HUES6 (cell line): ENCODE data around the gene ALDH3B1.

Experiments
- H3K27ac ChIP-seq: 2 replicates; pipeline ENCODE4 v1.7.0; 2013; ENCODE audit warnings: low read depth, mild to moderate bottlenecking, low read length, inconsistent platforms
- H3K27me3 ChIP-seq: 2 replicates; pipeline ENCODE4 v1.6.1; 2013; ENCODE audit warnings: low read length; ENCODE audit not compliant: control insufficient read depth, insufficient read depth
- H3K36me3 ChIP-seq: 2 replicates; pipeline ENCODE4 v1.6.1; 2013; ENCODE audit warnings: low read length; ENCODE audit not compliant: control insufficient read depth, insufficient read depth
- H3K4me1 ChIP-seq: 2 replicates; pipeline ENCODE4 v1.6.1; 2013; ENCODE audit warnings: low read length; ENCODE audit not compliant: control insufficient read depth, insufficient read depth
- H3K4me3 ChIP-seq: 2 replicates; pipeline ENCODE4 v1.5.1; 2013; ENCODE audit warnings: low read depth, low read length
- H3K9ac ChIP-seq: one replicate; pipeline ENCODE4 v1.6.1; 2013; ENCODE audit warnings: mild to moderate bottlenecking, low read length
- H3K9me3 ChIP-seq: 2 replicates; pipeline ENCODE4 v1.6.1; 2013; ENCODE audit warnings: low read depth, low read length; ENCODE audit not compliant: control insufficient read depth, insufficient read depth

Gene ALDH3B1

DNA sequence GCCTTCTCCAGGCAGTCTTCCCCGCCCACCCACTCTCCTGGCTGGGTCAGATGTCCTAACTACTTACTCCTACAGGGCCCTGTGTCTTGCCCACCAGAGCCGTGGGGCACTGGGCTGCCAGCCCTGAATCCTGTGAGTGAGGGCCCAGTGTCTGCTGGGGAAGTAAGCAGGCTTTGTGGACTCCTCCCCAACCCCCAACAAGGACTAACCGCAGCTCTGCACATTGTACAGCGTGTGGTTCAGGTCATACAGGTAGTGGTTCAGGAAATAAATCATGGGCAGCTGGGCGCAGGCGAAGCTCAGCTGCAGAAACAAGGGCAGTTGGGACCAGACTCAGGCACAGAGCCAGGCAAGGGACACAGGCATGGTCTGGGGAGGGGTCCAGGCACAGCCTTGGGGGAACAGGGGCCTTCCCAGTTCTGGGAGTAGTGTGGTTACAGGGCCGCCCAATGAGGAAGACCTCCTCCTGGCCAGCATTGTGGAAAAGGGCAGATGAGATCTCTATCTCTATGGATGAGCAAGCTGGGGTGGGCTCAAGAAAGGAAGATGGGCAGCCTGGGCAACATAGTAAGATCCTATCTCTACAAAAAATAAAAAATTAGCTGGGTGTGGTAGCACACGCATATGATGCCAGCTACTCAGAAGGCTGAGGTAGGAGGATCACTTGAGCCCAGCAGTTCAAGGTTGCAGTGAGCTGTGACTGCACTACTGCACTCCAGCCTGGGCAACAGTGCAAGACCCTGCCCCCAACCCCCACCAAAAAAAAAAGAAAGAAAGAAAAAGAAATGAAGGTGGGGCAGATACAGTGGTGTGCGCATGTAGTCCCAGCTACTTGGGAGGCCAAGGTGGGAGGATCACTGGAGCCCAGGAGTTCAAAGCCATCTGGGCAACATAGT is 11.7 kb upstream of the ALDH3B1 start:
- H3K27ac ChIP-seq, result no peak overlapping the region
- H3K9ac ChIP-seq, result no peak overlapping the region
- H3K4me3 ChIP-seq, result no peak overlapping the region
- no peaks in the 10 kb centered on the region for H3K36me3 ChIP-seq
- H3K27me3 ChIP-seq, result peaks cover 3% of the 10 kb centered on the region; the same call in 1 of the 2 replicates
- no peaks in the 10 kb centered on the region for H3K9me3 ChIP-seq
- peaks cover 12% of the 10 kb centered on the region for H3K4me1 ChIP-seq

- H3K9ac ChIP-seq, result no peak overlapping the region
- H3K9me3 ChIP-seq, result no peaks in the 10 kb centered on the region
- no peak overlapping the region for H3K27ac ChIP-seq
- peaks cover 3% of the 10 kb centered on the region; the same call in 1 of the 2 replicates for H3K27me3 ChIP-seq
- H3K36me3 ChIP-seq, result no peaks in the 10 kb centered on the region
- H3K4me1 ChIP-seq, result peaks cover 14% of the 10 kb centered on the region
- no peak overlapping the region for H3K4me3 ChIP-seq
Observed at GRCh38 chr11:67999201-67999629, 10.9 kb upstream of the ALDH3B1 start.

DNA sequence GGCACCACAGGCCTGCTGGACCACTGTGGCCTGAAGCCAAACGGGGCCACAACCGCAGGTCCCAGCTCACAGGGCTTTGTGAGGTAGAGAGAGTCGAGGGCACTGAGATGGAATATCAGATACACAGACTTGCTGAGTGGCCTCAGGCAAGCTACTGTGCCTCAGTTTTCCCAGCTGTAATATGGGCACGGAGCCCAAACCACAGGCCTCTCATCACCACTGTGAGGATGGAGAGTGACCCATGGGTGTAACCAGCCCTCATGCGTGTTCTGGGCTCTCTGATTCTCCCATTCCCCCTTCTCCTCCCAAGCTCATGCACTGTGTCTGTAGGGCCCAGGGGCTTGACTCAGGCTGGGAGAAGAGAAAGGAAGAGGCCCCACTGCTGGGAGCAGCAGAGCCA is 10.4 kb upstream of the ALDH3B1 start:
- Histone ChIP-seq H3K9me3 (no peaks in the 10 kb centered on the region), H3K4me3 (no peak overlapping the region), H3K27ac (no peak overlapping the region), H3K27me3 (peaks cover 3% of the 10 kb centered on the region; the same call in 1 of the 2 replicates), H3K4me1 (peaks cover 19% of the 10 kb centered on the region), H3K36me3 (no peaks in the 10 kb centered on the region), H3K9ac (no peak overlapping the region)

- peaks cover 3% of the 10 kb centered on the region; the same call in 1 of the 2 replicates for H3K27me3 ChIP-seq
- peaks cover 14% of the 10 kb centered on the region for H3K4me1 ChIP-seq
- H3K27ac ChIP-seq, result no peak overlapping the region
- H3K36me3 ChIP-seq, result no peaks in the 10 kb centered on the region
- no peaks in the 10 kb centered on the region for H3K9me3 ChIP-seq
- no peak overlapping the region for H3K9ac ChIP-seq
- peak overlapping the region; percentile 68; the same call in 1 of the 2 replicates for H3K4me3 ChIP-seq
Observed at GRCh38 chr11:68002575-68002937, 7.6 kb upstream of the ALDH3B1 start.

- H3K4me1 ChIP-seq, result peaks cover 14% of the 10 kb centered on the region
- H3K9ac ChIP-seq, result peak overlapping the region; percentile 29
- peaks cover 3% of the 10 kb centered on the region; the same call in 1 of the 2 replicates for H3K27me3 ChIP-seq
- H3K36me3 ChIP-seq, result no peaks in the 10 kb centered on the region
- no peak overlapping the region for H3K27ac ChIP-seq
- H3K9me3 ChIP-seq, result no peaks in the 10 kb centered on the region
- peak overlapping the region; percentile 68 for H3K4me3 ChIP-seq
Observed at GRCh38 chr11:68002938-68003845, 6.9 kb upstream of the ALDH3B1 start.

DNA sequence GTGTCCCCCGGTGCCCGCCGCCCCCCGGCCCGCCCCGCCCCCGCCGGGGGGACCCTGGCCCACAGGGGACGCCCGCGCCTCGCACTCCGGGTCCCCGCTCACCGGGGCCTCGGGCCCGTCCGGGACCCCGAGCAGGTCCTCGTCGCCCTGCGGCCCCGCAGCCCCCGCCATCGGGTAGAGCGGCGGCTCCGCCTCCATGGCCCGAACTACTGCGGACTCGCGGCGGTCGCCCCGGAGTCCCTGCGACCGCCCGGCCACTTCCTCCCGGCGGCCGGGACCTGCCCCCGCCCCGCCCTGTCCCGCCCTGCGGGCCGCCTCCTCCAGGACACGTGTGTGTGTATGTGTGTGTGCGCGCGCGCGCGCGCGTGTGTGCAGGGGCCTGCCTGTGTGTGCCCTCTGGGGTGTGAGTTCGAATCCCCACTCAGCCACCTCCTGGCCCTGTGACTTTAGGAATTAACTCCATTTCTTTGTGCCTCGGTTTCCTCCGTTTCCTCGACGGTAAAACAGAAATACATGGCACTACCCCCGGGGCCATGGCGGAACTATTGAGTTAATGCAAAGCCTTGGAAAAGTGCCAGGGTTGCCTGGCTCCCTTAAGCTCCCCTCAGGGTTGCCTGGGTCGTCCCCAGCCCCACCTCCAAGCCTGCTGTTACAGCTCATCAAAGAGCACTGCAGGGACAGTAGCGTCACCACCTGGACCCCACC is 6.1 kb upstream of the ALDH3B1 start, which contains the start of gene UNC93B1:
UNC93B1 (minus strand) TSS at position 252 of the 705 bp plus-strand sequence; CDS start at position 198, 54 bp downstream.
- Histone ChIP-seq H3K36me3 (no peaks in the 10 kb centered on the region), H3K9ac (peak within 1 kb of the TSS; percentile 29), H3K4me3 (peak within 1 kb of the TSS; percentile 68), H3K9me3 (no peaks in the 10 kb centered on the region), H3K27ac (no peak within 1 kb of the TSS), H3K4me1 (peaks cover 14% of the 10 kb centered on the region), H3K27me3 (peaks cover 3% of the 10 kb centered on the region; the same call in 1 of the 2 replicates)

- H3K9me3 ChIP-seq, result no peaks in the 10 kb centered on the region
- peaks cover 16% of the 10 kb centered on the region for H3K4me1 ChIP-seq
- H3K9ac ChIP-seq, result no peak overlapping the region
- peaks cover 3% of the 10 kb centered on the region; the same call in 1 of the 2 replicates for H3K27me3 ChIP-seq
- no peaks in the 10 kb centered on the region for H3K36me3 ChIP-seq
- H3K4me3 ChIP-seq, result peak overlapping the region; percentile 68
- H3K27ac ChIP-seq, result no peak overlapping the region
Observed at GRCh38 chr11:68004551-68005335, 5.4 kb upstream of the ALDH3B1 start.

- H3K4me3 ChIP-seq, result no peak overlapping the region
- H3K9me3 ChIP-seq, result no peaks in the 10 kb centered on the region
- H3K36me3 ChIP-seq, result no peaks in the 10 kb centered on the region
- H3K4me1 ChIP-seq, result peaks cover 30% of the 10 kb centered on the region
- H3K27ac ChIP-seq, result no peak overlapping the region
- peaks cover 3% of the 10 kb centered on the region; the same call in 1 of the 2 replicates for H3K27me3 ChIP-seq
- H3K9ac ChIP-seq, result no peak overlapping the region
Observed at GRCh38 chr11:68006606-68007166, 3.4 kb upstream of the ALDH3B1 start.

DNA sequence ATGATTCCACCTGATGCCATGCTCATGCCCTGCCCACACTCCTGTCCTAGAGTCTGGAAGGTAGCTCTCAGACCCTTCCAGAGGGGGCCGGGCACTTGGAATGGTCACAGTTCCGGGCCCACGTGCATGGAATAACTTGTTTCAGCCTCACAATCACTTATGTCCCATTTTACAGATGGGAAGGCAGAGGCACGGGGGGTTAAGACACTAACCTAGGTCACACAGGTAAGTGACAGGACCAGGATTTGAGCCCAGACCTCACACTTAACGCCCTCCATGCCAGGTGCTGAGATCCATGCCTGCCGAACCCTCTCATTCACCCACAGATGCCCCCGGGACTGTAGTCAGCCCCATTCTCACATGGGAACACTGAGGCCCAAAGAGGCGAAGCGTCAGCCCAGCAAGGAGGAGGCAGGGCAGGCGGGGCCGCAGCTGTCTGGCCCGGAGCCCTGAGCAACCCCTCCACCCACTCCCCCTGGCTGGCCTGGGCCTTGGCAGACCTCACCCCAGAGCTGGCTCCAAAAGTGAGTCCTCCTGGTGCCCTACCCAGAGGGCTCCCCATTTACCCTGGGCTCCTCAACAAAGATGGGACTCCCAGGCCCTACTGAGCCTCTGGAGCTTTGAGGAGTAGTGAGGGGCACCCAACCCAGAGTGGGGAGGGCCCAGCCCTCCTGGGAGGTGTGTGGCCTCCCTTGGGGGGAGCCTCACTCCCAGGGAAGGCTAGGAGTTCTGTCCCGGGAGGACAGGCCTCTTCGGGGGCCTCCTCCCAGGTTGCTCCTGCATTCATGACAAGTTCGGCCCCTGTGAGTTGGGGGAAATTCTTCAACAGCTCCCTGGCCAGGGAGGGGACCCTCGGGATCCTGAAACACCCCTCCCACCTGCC is 2.4 kb upstream of the ALDH3B1 start:
- no peaks in the 10 kb centered on the region for H3K9me3 ChIP-seq
- H3K4me3 ChIP-seq, result no peak overlapping the region
- peaks cover 29% of the 10 kb centered on the region for H3K4me1 ChIP-seq
- H3K27me3 ChIP-seq, result peaks cover 3% of the 10 kb centered on the region; the same call in 1 of the 2 replicates
- no peaks in the 10 kb centered on the region for H3K36me3 ChIP-seq
- H3K9ac ChIP-seq, result no peak overlapping the region
- no peak overlapping the region for H3K27ac ChIP-seq
